Kidney (tissue), 14 donors: ENCODE measurements around the gene SOCS3. TPM values are rescaled to one million over a fixed set of nuclear protein-coding genes. Genes with fewer than 3 reads are reported as not detected.
"Not testable (repeated sequence)": the region's sequence is repeated elsewhere in the genome, so short reads cannot be mapped to it uniquely, and the experiment has no call there.

Experiments used
- DNase-seq, 5 donors: peaks; one replicate each; pipeline ENCODE4 v3.0.0-alpha.2; 2013 to 2020
- FAIRE-seq: peaks from 2 replicates; lab custom pipeline; 2012; peaks lifted over from hg19 to GRCh38; lab: Jason Lieb, UNC
- H3K27ac ChIP-seq, 2 donors: one replicate each; pipeline ENCODE4 v1.7.0; 2013; ENCODE audit warnings: low read depth in 2 of 2, low read length in 2 of 2, inconsistent platforms in 1 of 2
- H3K27me3 ChIP-seq: one replicate; pipeline ENCODE4 v1.7.1; 2013; ENCODE audit warnings: low read length, inconsistent platforms; ENCODE audit not compliant: control insufficient read depth, insufficient read depth
- H3K36me3 ChIP-seq, 3 donors: one replicate each; pipeline versions ENCODE4 v1.7.0 to v1.7.1; 2013; ENCODE audit warnings: low read length in 3 of 3, control low read depth in 1 of 3, inconsistent platforms in 1 of 3; ENCODE audit not compliant: insufficient read depth in 3 of 3, control insufficient read depth in 2 of 3
- H3K4me1 ChIP-seq, 3 donors: one replicate each; pipeline versions ENCODE4 v1.7.0 to v1.7.1; 2013; ENCODE audit warnings: low read length in 3 of 3, inconsistent platforms in 1 of 3, low read depth in 1 of 3; ENCODE audit not compliant: control insufficient read depth in 2 of 3, insufficient read depth in 2 of 3
- H3K4me3 ChIP-seq, 3 donors: one replicate each; pipeline versions ENCODE4 v1.7.0 to v1.8.1; 2013; ENCODE audit warnings: low read length in 3 of 3, control low read depth in 1 of 3, inconsistent platforms in 1 of 3
- H3K9ac ChIP-seq, 3 donors: one replicate each; pipeline versions ENCODE4 v1.7.0 to v1.7.1; 2013; ENCODE audit warnings: low read length in 3 of 3, control low read depth in 1 of 3, inconsistent platforms in 1 of 3
- H3K9me3 ChIP-seq, 3 donors: one replicate each; pipeline versions ENCODE4 v1.7.0 to v1.7.1; 2013; ENCODE audit warnings: low read length in 3 of 3, control low read depth in 1 of 3, inconsistent platforms in 1 of 3; ENCODE audit not compliant: control insufficient read depth in 2 of 3, insufficient read depth in 1 of 3
- intact Hi-C: fragments of 100-400 bp; cut with DNase I; formaldehyde crosslinking; loops from one replicate; pipeline ENCODE4 v1.11.1; 2022
- polyA plus RNA-seq: library from polyadenylated mRNA; stranded (reverse); fragments of 350-450 nt; fragmentation: Illumina TruSeq; extraction: RNeasy Lipid Tissue Mini Kit (QIAGEN cat#74804); gene quantifications from one replicate; pipeline ENCODE4 v1.2.3, GENCODE V29; 2014; ENCODE audit warnings: low read depth, low replicate concordance; ENCODE audit not compliant: insufficient read depth
- total RNA-seq: library from RNA; stranded (reverse); fragmentation: NEBNext Ultra II Directional; extraction: Animal tissue kit (Norgen Biotek cat#: 25700); gene quantifications from one replicate; pipeline ENCODE4 v1.2.1, GENCODE V29; 2021
- TF ChIP-seq, protein P1 (sequence below): IDR thresholded peaks from 3 replicates; pipeline ENCODE4 v1.5.1; 2012; ENCODE audit warnings: mild to moderate bottlenecking, moderate library complexity, borderline replicate concordance; ENCODE audit not compliant: insufficient read depth; ENCODE audit errors: extremely low read depth
- donor health status: control.
- donor health status: control.
- donor health status: control.
- donor health status: control.
- donor health status: control.
- donor health status: DM: yes; HTN: yes; CAD: no.
- donor health status: Normal renal cell carcinoma (clear cell type).

Gene SOCS3
- total and polyA plus RNA-seq, 2 donors from 2014 or later, result 31.2 to 110 TPM

GRCh38 chr17:78313735-78314648, 45.9 kb downstream of the SOCS3 start:
- intact Hi-C loops, result no loop called here
- peak overlapping the region; percentile 37 to 67 for H3K27ac ChIP-seq
- no peaks in the 10 kb centered on the region for H3K36me3 ChIP-seq
- TF ChIP-seq, protein P1, sequence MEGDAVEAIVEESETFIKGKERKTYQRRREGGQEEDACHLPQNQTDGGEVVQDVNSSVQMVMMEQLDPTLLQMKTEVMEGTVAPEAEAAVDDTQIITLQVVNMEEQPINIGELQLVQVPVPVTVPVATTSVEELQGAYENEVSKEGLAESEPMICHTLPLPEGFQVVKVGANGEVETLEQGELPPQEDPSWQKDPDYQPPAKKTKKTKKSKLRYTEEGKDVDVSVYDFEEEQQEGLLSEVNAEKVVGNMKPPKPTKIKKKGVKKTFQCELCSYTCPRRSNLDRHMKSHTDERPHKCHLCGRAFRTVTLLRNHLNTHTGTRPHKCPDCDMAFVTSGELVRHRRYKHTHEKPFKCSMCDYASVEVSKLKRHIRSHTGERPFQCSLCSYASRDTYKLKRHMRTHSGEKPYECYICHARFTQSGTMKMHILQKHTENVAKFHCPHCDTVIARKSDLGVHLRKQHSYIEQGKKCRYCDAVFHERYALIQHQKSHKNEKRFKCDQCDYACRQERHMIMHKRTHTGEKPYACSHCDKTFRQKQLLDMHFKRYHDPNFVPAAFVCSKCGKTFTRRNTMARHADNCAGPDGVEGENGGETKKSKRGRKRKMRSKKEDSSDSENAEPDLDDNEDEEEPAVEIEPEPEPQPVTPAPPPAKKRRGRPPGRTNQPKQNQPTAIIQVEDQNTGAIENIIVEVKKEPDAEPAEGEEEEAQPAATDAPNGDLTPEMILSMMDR, result no peak
- FAIRE-seq (no peak), DNase-seq (peak; percentile 86 to 97 (median 91))
- H3K27me3 ChIP-seq, result no peaks in the 10 kb centered on the region
- H3K9ac ChIP-seq, result peak overlapping the region in 1 of 3 donors; percentile 4
- peak overlapping the region in 1 of 3 donors; percentile 41 for H3K4me3 ChIP-seq
- no peaks in the 10 kb centered on the region for H3K9me3 ChIP-seq
- peaks cover 5 to 23% (median 16%) of the 10 kb centered on the region in 3 donors for H3K4me1 ChIP-seq

GRCh38 chr17:78309659-78310255, 50.1 kb downstream of the SOCS3 start:
- FAIRE-seq, H3K4me1 ChIP-seq, DNase-seq, H3K27ac ChIP-seq, intact Hi-C loops, H3K9ac ChIP-seq, H3K27me3 ChIP-seq, H3K4me3 ChIP-seq, H3K36me3 ChIP-seq, H3K9me3 ChIP-seq: not testable (repeated sequence)

GRCh38 chr17:78307887-78308638, 51.8 kb downstream of the SOCS3 start:
- Histone ChIP-seq H3K4me1 (peaks cover 0 to 2% (median 0%) of the 10 kb centered on the region in 3 donors), H3K9ac (no peak overlapping the region), H3K4me3 (no peak overlapping the region), H3K27me3 (no peaks in the 10 kb centered on the region), H3K36me3 (no peaks in the 10 kb centered on the region), H3K27ac (no peak overlapping the region), H3K9me3 (no peaks in the 10 kb centered on the region)
- FAIRE-seq (no peak), DNase-seq (peak in 4 of 5 donors; percentile 47 to 79 (median 71))
- intact Hi-C loops, result no loop called here
- TF ChIP-seq, protein P1, result no peak
